KG1 (cell line): ENCODE data around the gene NPIPA5.
"Not testable (repeated sequence)": the region's sequence is repeated elsewhere in the genome, so short reads cannot be mapped to it uniquely, and the experiment has no call there.

Experiments used
- DNase-seq: peaks from one replicate; lab custom pipeline; 2025; lab: John Stamatoyannopoulos, UW

NPIPA5 gene

DNA sequence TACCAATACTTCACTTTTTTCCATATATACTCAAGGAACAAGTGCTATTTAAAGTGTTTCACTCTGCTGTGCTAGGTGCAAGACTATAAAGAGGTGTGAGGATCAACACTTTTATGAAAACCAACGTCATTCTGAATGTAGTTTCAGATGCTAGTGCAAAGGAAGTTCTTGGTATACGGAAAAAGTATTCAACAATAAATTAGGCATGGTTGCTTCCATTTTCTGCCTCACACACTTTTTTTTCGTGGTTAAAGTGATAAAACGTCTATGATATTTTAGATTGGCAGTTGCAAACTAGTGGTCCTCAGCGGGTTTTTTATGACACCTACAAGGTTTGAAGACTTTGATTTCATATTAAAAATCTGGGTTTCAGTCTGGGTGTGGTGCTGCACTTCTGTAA, 11.8 kb upstream of the NPIPA5 start:
- DNase-seq, result not testable (repeated sequence)

GRCh38 chr16:15388060-15388459, 10.0 kb upstream of the NPIPA5 start:
- not testable (repeated sequence) for DNase-seq

DNA sequence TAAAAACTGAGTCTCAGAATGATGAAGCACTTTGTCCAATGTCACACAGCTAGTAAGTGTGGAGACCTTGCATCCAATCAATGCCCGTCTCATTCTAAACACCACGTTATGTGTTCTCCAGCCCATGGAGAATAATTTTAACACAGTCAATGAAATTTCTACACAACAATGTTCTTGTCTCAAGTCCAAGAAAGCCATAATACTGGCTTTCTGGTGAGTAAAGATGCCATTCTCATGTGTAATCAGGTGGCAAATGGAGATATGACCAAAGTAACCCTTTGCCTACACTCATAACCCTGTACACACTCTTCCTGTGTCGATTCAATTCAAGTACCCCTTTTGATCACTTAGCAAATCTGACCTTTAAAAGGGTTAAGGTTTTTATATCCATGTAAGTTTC, 4.7 kb upstream of the NPIPA5 start:
- DNase-seq, result not testable (repeated sequence)

- not testable (repeated sequence) for DNase-seq
Observed at GRCh38 chr16:15357495-15357894, 20.6 kb downstream of the NPIPA5 start.

GRCh38 chr16:15354846-15355245, 23.2 kb downstream of the NPIPA5 start:
- not testable (repeated sequence) for DNase-seq

DNA sequence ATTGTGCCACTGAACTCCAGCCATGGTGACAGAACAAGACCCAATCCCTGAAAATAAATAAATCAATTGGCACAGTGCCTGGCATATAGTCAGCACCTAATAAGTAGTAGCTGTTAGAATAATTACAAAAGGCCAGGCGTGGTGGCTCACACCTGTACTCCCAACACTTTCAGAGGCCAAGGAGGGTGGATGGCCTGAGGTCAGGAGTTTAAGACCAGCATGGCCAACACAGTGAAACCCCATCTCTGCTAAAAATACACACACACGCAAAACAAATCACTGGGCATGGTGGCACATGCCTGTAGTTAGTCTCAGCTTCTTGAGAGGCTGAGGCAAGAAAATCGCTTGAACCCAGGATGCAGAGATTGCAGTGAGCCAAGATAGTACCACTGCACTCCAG, 25.2 kb downstream of the NPIPA5 start:
- DNase-seq, result not testable (repeated sequence)

- DNase-seq, result not testable (repeated sequence)
Observed at GRCh38 chr16:15351745-15352144, 26.3 kb downstream of the NPIPA5 start.

DNA sequence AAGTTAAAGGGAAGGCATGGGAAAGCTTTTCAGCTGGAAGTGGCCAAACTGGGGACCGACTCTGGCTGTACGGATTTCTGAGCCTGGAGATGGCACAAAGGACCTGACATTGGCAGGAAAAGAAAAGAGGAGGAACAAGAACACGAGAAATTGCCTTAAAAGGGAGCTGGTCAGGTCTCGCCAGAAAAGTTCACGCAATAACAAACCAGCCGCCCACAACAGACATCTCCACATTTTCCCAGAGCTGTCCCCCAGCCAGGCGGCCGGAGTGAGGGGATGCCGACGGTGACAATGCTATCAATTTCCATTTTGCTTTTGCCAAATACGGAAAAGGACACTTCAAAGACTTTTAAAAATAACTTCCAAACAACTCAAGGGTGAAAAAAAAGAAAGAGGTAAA, 26.8 kb downstream of the NPIPA5 start:
- DNase-seq, result not testable (repeated sequence)

DNA sequence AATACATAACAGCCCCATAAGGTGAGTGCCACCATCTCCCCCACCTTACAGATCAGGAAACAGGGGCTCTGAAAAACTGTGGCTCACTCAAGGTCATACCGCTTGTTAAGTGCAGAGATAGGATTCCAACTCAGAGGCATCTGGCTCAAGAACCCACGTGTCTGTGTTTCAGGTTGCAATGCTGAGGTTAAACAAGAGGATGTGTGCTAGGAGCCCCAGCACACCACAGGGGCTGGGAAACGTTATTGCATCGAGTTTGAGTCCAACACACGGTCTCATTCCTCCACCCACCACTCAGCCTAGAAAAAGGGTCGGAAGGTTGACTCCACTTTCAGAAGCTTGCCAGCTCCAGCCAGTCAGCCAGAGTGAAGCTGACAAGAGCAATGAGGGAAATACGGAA, 29.4 kb downstream of the NPIPA5 start:
- DNase-seq, result not testable (repeated sequence)

GRCh38 chr16:15342337-15342736, 35.8 kb downstream of the NPIPA5 start:
- DNase-seq, result not testable (repeated sequence)

DNA sequence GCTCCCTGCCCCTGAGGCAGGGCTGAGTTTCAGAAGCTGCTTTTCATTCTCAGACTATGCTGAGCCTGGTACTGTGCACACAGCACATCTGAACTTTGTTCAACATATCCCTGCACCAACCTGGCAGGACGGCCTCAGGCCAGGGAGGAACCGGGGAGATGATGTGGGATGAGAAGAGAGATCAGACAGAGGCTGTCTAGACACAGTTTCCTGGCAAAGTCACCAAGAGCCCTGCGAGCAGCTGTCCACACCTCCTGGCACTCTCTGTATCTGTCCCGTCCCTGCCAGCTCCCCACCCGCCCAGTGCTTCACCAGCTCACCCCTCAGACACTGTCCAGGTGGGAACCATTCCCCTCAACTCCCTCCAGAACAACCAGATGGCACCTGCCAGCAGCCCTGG, 39.1 kb downstream of the NPIPA5 start:
- DNase-seq, result not testable (repeated sequence)

DNA sequence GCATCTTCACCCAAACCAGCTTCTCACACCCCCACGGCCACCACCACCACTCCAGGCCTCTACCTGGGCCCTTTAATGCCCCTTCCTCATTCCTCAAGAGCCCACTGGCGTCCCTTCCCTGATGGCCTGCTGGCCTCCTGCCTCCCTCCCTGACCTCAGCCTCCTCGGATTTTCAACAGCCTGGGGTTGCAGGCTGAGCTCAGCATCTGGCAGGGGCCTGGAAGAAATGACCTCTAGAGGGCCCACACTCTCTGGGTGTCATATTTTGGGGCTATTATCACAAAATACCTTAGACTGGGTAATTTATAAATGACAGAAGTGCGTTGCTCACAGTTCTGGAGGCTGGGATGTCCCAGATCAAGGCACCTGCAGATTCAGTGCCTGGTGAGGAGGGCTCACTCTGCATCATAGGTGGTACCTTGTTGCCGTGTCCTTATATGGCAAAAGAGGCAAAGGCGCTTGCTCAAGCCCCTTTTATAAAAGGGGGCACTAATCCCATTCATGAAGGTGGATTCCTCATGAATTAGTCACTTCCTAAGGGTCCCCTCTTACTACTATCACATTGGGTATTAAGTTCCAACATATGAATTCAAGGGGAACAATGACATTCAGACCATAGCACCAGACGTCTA, 40.0 kb downstream of the NPIPA5 start:
- not testable (repeated sequence) for DNase-seq

GRCh38 chr16:15335609-15336008, 42.5 kb downstream of the NPIPA5 start:
- DNase-seq, result not testable (repeated sequence)

DNA sequence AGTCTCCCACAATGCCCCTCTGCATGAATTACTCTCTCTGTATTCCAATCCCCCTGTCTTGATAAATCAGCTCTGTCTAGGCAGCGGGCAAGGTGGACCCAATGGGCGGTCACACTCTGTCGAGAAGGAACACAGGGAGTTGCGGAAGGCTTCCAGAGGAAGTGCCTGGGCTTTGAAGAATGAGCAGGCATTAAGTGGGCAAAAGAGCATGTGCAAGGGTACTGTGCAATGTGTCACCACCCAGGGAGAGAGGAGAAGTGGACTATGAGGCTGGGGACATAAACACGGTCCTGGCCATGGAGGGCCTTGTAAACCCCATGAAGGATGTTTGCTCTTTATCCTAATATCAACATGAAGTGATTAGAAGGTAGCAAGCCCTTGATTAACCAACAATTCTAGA, 44.1 kb downstream of the NPIPA5 start:
- DNase-seq, result not testable (repeated sequence)

GRCh38 chr16:15330978-15331377, 47.1 kb downstream of the NPIPA5 start:
- DNase-seq, result not testable (repeated sequence)

DNA sequence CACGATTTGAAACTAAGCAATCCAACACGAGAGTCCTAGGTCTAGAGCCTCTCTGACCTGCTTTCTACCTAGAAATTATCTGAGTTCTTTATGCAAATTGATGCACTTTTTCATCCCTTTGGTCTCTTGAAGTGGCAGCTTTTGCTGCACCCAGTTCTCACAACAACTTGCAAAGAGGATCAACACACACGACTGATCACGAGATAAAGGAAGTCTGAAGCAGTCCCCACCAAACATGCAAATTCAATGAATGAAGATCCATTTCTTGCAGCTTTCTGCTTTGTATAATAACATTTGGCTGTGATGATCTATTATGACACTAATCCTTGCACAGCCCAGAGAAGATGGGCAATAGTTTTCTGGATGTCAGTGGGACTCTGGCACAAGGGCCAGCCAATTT, 53.1 kb downstream of the NPIPA5 start:
- not testable (repeated sequence) for DNase-seq

- not testable (repeated sequence) for DNase-seq
Observed at GRCh38 chr16:15323373-15323772, 54.7 kb downstream of the NPIPA5 start.

GRCh38 chr16:15321221-15321620, 56.9 kb downstream of the NPIPA5 start:
- DNase-seq, result not testable (repeated sequence)

DNA sequence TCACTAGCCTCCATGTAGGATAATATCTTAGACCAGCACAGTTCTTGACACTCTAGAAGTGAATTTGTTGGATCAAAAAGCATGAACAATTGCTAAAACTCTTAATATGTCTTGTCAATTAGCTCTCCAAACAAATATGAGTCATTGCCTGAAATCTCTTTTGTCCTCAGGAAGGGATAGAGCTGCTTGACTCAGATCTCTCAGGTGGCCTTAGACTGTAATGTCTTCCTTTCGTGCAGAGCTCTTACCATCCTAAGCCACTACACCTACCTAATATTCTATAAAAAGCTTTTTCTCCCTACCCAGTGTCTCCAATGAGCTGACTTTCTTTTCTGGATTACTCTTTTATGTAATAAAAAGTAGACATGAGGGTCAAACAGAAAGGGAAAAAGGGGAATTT, 63.5 kb downstream of the NPIPA5 start:
- not testable (repeated sequence) for DNase-seq
